Stimulated activated CD8-positive, alpha-beta memory T cell treated with anti-CD3 and anti-CD28 coated beads, Interleukin-7, amount 100 ng/mL, for 24 hours (primary cell): Measurements from ENCODE around the gene TAGLN2.
A peak's percentile ranks its signal among the peaks of the same experiment; 100 is the strongest.

Source experiments
- DNase-seq: peaks from one replicate; pipeline ENCODE4 v3.0.0-alpha.2; 2020; ENCODE audit warnings: low read depth

The TAGLN2 gene

DNA sequence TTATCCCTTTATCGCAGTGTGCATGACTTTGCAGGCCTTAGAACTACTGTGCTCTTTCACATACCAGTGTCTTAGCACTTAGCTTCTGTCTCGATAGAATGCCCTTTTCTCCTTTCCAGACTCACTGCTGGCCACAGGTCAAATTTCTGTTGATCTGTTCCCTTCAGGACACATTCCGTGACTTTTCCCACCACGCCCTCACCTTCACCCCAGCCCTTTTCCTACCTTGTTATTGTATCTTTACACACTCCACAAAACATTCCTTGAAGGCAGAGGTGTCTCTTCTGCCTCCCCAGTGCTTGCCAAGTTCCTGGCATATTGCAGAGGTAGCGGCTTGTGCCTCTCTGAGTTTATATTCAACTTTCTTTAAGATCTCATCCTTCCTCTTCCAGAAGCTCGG is 23.8 kb upstream of the TAGLN2 start:
- DNase-seq = no peak

DNA sequence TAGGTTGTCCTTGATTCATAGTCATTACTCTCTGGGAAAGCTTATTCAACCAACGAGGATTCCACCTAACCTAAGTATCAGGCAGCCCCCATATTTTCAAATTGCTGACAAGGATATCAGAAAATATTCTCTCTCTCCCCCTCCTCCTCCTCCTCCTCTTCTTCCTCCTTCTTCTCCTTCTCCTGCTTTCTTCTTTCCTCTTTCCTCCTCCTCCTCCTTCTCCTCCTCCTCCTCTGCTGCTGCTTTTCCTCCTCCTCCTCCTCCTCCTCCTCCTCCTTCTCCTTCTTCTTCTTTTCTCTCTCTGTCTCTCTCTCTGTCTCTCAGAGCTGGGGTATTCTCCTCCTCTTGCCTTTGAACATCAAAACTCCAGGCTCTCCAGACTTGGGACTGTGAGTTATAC is 22.6 kb upstream of the TAGLN2 start:
- DNase-seq = no peak

GRCh38 chr1:159946242-159947187 is 21.2 kb upstream of the TAGLN2 start:
- DNase-seq = no peak

DNA sequence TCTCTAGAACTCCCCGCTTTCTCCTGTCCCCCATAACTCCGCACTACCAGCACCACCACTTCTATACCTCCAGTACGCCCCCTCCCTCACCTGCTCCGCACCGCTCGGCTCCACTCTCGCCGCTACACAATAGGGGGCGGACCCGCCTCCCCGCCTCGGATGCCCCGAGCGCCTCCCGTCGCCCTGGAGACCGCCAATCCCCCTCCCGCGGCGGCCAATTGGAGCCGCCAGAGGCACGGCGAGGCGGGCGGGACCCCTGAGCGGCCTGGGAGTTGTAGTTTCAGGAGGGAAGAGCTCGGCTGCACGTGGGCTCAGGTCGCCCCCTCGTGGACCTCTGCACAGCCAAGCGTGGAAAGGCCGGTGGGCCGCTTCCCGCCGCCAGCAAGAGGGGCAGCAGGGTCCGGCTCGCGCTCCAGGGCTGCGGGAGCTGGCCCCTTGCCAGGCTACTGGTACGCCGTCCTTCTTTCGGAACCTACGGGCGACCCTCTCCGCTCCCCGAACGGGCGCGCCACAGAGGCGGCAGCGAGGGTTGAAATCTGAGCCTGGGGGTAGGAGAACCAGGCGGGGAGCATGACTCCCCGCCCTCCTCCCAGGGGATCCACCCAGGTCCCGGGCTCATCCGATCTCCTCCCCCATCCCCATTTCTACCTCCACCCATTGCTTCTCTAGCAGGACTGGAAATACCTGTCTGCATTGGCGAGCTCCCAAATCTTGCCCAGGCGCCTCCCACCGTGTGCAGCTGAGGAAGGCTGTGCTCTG is 20.4 kb upstream of the TAGLN2 start, which contains the start of gene IGSF9:
TSS of gene IGSF9 (minus strand) at position 131 of the 759 bp plus-strand sequence. CDS start 2,159 bp downstream, outside the sequence.
- peak; percentile 62 for DNase-seq

DNA sequence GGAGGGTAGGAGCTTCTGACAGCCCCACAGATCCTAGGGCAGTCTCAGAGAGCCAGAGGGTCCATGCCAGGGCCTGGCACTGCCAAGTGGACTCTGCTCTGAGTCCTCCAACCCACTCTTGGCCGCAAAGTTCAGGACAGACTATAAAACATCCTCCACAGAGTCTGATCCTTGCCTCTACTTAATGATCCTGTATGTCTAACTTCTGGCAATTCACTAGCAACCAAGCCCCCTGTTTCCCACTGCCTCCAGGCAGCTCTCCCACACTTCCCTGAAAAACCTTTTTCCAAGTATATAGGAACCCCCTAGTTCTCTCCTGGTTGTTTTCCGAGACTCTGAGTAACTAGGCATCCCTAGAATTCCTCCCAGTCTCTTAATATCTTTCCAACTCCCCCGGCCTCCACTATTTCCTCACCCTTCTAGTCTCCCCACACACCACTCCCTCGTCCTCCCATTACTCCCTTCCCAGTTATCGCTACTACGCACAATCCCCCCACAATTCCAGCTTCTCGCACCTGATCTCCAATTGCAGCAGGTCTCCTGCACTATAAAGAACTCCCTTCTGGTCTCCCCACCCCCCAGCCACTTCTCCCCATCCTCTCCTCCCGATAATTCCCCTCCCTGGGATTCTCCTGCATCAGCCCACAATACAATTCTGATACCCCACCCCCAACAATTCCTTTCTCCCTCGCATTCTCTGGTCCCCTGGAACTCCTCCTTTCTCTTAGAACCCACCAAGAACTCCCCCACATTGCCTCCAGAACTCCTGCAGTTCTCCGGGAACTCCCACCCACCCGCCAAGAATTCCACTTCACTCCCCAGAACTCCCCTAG is 19.5 kb upstream of the TAGLN2 start:
- DNase-seq = no peak

GRCh38 chr1:159943908-159944622 is 18.8 kb upstream of the TAGLN2 start:
- DNase-seq = no peak

DNA sequence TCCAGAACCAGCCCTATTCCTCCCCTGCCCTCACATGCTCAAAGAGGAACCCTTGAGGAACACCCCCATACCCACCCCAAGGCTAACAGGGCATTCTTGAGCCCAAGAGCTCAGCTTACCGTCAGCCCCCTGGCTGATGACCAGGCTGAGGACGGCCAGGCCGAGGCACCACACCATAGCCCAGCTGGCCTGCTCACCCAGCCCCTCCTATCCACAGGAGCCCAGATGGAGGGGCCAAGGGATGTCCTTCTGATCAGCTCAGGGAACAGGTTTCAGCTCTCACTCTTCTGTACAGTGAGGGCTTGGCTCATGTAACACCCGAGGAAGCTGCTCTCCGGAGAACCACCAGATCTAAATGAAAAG is 18.0 kb upstream of the TAGLN2 start:
- no peak for DNase-seq

DNA sequence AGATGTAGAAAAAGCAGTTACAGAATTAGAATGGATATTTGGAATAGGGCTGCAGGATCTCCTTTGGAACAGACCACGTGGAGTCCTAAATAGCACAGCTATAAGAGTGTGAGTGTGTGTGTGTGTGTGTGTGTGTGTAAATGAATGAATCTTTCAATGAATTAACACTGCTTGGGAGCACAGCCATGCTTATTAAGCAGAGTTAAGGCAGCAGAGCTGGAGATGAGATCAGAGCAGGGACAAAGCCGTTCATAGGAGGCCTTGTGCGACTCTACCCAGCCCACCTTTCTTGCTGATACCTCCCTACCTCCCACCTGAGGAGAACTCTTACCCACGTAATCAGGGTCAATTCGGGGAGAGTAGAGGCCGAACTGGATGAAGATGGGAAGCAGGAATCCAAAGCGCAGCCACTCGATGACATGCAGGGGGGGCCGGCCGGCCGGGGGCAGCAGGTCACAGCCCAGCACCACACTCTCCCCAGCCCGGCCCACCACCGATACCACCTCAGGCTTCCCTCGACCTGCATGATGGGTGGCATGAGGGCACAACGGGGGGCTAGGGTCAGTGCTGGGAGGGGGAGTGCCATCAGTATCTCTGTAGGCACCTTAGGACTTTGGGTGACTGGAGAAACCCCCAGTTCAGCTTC is 17.4 kb upstream of the TAGLN2 start:
- DNase-seq = no peak

DNA sequence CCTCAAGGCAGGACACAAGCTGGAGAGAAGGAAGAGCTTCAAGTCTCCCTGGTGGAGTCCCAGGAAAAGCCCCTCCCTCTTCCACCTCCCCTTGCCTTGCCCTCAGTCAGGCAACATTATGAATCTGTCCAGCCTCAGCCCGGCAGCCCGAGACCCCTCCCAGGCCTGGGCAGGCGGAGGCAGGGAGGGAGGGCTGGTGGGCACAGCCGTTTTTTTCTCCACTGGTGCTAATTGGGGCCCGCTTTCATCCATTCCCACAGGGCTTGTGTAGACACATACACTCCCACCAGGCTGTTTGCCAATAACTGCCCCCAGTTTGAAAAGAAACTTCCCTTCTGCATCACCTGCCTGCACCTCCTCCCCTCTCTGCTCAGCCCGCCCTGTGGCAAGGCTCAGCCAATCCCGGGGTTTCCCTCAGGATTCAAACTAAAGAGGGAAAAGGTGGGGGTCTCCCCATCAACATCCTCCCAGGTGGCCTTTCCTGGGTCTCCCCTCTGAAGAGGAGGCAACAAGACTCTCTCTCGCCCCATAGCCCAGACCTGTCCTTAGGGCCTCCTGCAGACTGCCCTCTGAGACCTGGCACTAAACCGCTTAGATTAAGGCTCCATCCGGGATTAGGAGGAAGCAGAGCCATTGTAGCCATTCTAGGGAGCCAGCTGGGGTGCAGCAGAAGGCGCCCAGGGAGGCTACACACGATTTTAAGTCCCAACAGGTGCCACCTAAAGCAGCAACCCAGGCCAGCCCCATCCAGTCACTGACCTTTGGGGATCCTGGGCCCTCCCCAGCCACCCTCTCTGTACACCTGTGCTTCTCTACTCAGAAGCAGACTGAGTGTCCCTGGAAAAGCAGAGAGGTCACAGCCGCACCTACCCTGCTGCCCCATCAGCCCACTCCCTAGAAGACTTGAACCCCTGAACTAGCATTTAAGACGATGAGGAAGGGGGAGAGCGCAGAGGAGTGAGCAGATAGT is 16.6 kb upstream of the TAGLN2 start:
- DNase-seq = no peak

DNA sequence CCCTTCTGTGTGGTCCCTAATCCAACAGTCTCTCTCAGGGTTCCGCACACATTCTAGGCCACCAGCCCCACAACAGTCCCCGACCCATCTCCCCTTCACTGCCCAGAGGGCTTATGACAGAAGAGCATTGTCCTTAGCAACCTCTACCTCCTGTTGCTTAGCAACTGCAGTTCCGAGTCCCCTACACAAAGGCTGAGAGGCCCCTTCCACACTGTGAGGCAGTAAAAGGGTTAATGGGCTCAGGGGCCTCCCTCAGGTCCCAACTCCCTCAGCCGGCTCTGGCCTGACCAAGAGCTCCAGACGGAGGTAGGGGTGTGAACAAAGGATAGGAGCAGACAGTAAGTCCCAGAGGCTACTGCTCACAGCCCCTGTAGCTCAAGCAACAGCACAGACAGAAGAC is 15.8 kb upstream of the TAGLN2 start:
- DNase-seq = no peak

- DNase-seq = no peak
Observed at GRCh38 chr1:159940006-159940620, 14.8 kb upstream of the TAGLN2 start.

GRCh38 chr1:159939678-159940002 is 14.3 kb upstream of the TAGLN2 start:
- DNase-seq = no peak

DNA sequence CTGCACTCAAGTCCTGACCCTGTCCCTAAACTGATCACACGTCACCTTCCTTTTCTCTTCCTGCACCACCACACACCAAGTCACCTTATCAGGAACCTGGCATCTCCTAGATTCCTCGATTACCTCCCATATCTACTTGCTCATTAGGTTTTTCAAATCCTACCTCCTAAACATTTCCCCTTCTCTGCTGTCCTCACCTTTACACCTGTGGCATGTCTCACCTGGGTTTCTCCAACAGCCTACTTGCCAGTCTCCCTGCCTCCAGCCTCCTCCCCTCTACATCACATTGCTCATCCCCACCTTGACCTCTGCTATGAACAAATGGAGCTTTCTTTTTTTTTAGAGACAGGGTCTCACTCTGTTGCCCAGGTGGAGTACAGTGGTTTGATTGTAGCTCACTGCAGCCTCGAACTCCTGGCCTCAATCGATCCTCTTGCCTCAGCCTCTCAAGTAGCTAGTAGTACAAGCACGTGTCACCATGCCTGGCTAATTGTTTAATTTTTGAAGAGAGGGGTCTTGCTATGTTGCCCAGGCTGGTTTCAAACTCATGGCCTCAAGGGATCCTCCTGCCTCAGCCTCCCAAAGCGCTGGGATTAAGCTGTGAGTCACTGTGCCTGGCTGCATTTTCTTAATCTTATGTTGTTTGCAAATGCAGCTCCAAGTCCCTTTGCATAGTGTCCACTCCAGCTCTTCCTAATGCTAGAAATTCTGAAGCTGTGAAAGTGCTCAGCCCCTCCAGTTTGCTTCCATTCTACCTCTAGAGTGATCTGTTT is 13.8 kb upstream of the TAGLN2 start:
- no peak for DNase-seq

- DNase-seq = no peak
Observed at GRCh38 chr1:159938211-159938852, 13.0 kb upstream of the TAGLN2 start.

- DNase-seq = no peak
Observed at GRCh38 chr1:159937054-159937750, 11.9 kb upstream of the TAGLN2 start.

GRCh38 chr1:159936273-159936904 is 11.1 kb upstream of the TAGLN2 start:
- peak; percentile 76 for DNase-seq

- no peak for DNase-seq
Observed at GRCh38 chr1:159935719-159936272, 10.5 kb upstream of the TAGLN2 start.
